HG03103 (cell line): ENCODE results near the gene GTPBP1.

Source experiments
- ATAC-seq: cut with Tn5 transposase; IDR thresholded peaks from one replicate; pipeline ENCODE4 v1.9.1; 2021; ENCODE audit warnings: low read depth; ENCODE audit not compliant: unreplicated experiment

GTPBP1 gene

DNA sequence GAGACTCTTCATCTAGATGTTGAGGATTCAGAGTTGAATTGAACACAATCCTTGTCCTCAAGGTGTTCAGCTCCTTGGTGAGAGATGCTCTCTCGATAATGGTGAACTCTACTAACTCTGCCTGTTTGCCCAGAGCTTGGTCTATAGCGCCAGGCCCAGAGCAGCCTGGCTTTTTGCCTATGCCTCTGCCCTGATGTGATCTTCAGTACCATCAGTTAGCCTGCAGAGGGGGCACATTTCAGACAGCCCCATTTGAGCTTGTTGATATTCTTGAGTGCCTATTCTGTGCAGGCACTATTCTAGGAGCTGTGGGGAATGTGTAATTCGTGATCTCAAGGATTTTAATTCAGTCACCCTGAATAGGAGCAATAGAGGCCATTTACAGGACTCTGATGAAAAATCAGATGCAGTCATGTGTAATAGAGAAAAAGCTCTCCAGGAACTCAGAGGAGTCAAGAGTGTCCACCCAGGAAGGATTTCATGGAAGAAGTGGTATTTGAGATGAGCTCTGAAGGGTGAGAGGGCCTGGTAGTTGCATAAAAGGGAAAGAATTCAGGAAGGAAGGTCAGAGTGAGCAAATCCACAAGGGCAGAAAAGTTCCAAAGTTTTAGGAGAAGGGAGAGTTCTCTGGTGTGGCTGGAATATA lies 19.3 kb downstream of the GTPBP1 start:
- ATAC-seq: no peak

DNA sequence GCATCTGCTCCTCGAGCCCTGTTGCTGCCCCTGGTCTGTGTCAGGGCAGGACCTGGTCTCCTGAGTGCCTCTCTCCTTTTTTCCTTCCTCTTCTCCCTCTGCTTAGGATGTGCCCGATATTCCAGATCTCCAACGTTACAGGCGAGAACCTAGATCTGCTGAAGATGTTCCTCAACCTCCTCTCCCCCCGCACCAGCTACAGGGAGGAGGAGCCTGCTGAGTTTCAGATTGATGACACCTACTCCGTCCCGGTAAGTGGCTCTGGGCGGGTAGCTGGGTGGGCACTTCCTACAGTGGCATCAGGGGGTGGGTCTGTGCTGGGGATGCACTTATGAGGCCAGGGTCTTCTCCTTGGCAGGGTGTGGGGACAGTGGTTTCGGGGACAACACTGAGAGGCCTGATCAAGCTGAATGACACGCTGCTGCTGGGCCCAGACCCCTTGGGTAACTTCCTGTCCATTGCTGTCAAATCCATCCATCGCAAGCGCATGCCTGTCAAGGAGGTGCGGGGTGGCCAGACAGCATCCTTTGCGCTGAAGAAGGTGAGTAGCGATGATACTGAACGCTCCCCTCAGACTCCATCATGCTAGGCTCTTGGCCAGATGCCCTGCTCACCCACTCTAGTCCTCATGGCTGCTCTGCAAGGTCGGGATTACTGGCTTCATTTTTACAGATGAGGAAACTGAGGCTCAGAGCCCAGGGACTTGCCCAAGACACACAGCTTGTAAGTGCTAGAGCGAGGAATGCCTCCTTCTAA lies 20.3 kb downstream of the GTPBP1 start:
- no peak for ATAC-seq

DNA sequence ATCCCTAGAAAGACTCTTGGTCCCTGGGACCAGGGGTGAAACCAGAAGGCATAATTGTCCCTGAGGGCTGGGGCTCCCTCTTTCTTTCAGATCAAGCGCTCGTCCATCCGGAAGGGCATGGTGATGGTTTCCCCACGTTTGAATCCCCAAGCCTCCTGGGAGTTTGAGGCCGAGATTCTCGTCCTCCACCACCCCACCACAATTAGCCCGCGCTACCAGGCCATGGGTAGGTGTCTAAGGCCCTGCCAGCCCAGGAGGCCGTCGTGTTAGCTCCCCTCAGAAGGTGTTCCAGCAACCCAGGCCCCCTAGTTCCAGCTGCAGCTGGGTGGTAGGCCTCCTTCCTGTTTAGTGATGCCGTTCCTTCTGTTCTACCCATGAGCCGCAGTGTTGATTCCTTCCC lies 21.4 kb downstream of the GTPBP1 start:
- no peak for ATAC-seq

DNA sequence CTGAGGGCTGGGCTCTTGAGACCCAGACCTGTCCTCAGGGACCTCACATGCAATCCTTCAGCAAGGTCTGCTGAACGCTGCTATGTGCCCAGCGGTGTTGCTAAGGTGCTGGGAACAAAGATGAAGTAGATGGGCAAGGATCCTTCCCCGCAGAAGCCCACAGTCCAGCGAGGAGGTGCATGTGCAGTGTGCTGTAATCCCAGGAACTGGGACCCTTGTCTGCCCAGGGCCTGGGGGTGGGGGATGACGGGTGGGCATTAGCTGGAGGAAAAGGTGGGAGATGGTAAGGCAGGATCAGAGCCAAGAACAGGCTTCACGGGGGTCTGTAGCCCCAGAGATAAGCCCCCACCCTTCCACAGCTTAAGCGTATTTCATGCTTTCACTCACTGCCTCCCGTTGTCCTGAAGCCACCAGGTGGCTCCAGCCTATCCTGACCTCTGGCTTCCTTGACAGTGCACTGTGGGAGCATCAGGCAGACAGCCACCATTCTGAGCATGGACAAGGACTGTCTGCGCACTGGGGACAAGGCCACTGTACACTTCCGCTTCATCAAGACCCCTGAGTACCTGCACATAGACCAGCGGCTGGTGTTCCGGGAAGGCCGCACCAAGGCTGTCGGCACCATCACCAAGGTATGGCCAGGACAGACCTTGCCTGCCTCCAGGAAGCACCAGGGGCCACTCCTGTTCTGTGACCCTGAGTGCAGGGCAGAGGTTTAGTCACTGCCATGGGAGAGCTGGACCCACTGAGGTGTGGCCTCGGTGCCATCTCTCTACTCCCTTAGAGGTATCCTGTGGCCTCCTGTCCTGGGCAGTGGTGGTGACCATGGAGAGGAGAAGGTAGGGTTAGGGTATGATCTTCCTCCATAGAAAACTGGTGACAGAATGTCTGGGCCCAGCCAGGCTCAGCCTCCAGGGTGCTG lies 22.0 kb downstream of the GTPBP1 start:
- no peak for ATAC-seq

DNA sequence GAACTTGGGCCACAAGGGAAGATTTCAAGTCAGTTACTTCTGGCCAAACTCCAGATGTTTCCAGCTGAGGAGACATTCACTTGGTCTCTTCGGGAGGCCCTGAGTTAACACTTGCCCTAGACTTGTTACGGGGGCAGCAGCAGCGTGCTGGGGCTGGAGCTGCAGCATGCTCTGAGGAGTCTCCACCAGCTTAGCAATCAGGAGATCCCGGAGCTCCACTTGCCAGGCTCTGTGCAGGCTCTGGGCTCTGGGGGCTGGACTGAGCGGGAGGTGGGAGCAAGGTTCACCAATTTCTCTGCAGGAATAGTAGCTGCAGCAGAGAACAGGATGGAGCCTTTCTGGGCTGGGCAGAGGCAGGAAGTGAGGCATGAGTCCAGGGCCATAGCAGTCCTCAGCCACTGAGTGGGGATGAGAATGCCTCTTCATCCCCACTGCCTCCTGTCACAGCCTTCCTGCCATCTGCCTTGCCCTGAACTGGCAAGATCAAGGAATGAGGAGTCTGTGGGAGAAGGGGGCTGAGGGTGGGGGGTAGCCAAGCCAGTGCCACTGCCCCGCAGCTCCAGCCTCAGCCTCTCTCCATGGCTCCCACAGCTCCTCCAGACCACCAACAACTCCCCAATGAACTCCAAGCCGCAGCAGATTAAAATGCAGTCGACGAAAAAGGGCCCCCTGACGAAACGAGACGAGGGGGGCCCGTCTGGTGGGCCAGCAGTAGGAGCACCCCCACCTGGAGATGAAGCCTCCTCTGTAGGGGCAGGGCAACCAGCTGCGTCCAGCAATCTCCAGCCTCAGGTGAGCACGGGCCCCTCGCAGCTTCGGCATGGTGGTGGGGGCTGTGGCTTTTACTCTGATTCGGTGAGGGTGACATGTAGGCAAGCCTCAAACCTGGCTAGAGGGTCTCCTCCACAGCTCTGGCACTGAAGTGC lies 23.4 kb downstream of the GTPBP1 start:
- ATAC-seq: no peak

DNA sequence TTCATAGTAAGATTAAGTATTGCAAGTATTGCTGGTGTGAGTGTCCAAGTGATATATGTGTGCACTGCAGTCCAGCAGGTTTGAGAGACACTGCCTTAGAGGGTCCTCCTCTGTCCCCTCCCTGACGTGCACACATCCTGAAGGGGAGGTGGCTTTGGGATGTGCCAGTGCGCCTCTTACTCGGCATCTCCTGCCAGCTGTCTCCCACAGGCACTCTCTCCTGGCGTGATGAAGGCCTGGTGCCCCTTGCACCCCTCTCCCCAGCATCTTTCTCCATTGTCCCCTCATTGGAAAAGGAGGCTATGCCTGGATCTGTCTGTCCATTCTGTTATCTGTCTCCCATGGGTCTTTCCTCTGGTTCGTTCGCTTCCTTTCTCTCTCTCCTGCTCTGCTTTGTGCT lies 24.2 kb downstream of the GTPBP1 start:
- no peak for ATAC-seq

DNA sequence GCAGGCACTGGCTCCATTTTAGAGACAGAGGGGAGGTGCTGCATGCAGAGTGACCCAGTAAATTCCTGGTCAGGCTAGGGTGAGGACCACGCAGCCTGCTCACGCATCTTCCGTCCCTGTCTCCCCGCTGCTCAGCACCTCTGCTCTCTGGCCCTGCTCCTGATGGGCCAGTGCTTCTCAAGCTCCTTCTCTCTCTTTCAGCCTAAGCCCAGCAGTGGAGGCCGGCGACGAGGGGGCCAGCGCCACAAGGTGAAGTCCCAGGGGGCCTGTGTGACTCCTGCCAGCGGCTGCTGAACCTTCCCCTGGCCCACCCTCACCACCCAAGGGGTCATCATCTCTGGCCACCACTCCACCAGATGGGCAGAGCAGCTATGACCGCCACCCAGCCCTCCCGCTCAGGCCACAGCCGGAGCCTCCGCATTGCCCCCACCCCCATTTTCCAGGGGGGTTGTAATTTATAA lies 24.7 kb downstream of the GTPBP1 start:
- no peak for ATAC-seq

DNA sequence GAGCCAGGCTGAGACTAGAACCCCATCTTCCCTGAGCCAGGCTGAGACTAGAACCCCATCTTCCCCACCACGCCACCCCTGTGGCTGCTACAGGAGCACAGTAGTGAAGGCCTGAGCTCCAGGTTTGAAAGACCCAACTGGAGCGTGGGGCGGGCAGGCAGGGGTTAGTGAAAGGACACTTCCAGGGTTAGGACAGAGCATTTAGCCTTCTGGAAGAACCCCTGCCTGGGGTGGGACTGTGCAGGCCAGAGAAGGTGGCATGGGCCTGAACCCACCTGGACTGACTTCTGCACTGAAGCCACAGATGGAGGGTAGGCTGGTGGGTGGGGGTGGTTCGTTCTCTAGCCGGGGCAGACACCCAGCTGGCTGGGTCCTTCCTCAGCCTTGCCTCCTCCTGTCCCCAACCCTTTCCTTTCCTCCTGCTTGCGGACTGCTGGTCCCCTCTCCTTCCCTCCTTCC lies 26.0 kb downstream of the GTPBP1 start:
- no peak for ATAC-seq

DNA sequence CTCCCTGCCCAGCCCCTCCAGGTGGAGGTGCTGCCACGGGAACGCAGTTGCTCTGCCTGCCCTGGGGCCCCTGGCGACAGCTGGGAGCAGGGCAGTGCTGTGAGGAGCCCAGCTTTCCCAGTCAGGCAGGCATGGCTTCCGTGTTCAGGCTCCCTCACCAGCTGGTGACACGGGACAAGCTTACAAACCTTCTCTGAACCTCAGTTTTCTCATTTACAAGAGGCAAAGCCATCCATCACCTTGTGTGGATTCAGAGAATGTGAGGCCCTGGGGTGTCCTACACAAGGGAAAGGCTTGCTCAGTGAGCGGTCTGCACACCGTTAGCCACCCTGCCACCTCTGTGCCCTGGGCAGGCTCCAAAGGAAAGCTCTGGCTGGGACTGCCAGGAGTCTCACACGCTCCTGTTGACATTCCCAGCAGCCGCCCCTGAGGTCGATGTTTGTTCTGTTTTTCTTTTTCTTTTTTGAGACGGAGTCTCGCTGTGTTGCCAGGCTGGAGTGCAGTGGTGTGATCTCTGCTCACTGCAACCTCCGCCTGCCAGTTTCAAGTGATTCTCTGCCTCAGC lies 26.6 kb downstream of the GTPBP1 start:
- ATAC-seq: no peak

DNA sequence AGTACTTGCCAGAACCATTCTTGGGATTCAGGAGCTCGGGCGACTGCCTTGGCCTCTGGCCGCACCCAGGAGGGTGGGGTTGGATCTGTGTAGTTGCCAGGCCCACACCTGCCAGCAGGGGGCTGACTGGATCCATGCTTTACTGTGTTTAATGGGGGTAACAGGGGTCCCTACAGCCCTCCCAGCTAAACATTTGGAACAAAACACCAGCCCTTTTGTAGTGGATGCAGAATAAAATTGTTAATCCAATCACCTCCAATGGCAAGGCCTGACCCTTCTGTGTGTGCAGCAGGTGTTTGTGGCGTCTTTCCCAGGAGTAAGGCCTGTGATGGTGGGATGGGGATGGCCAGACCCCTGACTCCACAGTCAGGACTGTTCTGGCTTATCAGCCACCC lies 27.6 kb downstream of the GTPBP1 start:
- ATAC-seq: no peak

DNA sequence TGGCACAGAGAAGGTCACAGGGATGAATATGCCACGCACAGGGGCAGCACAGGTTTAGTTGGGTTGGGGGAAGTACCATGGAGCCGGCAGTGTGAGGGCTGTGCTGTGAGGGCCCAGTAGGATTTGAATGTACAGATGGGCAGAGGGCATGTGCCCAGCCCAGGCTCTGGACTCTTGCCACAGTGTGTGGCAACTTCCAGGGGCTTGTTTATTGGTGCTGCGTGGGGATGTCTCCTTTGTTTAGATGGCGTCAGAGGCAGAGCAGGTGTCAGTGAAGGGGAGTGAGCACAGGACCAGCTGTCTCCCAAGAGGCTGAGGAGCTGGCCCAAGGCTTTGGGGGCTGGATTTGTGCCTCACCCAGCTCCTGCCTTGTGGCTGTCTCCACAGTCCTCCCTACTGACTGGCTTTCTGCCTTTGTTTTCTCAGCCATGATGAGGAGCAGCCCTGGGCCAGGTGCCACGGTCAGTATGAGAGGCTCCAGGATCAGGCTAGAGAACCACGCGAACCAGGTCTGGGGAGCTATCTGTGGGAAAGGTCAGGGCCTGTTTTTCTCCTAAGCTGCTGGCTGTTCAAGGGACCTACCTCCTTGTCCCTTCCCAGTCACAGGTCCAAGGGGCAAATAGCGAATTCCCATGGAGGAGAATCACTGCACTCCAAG lies 28.1 kb downstream of the GTPBP1 start:
- no peak for ATAC-seq

DNA sequence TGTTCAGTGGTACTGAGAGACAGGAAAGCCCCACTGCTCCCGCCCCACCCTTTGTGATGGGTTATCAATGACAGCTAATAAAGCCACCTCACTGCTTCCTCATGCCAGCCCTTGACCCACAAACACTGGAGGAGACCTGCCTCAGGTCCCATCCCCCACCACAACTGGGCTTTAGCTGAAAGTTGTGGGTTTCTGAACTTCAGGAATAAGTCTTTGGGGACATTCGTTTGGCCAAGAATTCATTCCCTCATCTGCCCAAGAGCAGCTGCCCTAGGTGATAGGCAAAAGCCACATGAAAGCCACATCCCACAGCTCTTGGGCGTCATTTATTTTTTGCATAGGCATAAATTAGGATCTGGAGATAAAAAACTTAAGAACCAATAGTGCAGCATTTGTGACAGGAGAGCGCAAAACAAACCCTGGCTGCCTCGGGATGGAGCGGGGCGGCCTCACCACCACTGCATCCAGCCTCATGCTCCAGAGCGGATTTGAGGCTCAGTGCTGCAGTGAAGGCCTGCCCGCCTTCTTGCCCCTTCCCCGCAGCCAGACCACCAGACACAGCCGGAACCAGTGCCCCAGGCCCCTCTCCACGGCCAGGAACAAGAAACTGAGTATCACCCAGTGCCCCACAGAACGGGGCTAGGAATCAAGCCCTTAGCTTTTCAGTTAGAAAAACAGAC lies 28.8 kb downstream of the GTPBP1 start:
- ATAC-seq: no peak

DNA sequence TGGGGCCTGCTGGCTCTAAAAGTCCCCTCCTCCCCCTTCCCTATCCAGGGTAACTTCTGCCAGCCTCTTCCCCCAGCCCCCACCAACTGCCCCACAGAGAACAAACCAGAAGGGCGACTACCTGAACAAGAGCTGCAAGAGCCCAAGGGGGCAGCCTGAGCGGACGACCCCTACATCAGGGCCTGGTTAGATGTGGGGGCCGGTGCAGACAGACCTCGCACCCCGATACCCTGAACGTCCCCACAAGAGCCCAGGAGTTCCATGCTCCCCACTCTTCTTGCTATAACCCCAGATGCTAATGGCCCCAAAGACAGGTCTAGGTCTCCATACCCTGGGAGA lies 29.4 kb downstream of the GTPBP1 start:
- ATAC-seq: no peak

DNA sequence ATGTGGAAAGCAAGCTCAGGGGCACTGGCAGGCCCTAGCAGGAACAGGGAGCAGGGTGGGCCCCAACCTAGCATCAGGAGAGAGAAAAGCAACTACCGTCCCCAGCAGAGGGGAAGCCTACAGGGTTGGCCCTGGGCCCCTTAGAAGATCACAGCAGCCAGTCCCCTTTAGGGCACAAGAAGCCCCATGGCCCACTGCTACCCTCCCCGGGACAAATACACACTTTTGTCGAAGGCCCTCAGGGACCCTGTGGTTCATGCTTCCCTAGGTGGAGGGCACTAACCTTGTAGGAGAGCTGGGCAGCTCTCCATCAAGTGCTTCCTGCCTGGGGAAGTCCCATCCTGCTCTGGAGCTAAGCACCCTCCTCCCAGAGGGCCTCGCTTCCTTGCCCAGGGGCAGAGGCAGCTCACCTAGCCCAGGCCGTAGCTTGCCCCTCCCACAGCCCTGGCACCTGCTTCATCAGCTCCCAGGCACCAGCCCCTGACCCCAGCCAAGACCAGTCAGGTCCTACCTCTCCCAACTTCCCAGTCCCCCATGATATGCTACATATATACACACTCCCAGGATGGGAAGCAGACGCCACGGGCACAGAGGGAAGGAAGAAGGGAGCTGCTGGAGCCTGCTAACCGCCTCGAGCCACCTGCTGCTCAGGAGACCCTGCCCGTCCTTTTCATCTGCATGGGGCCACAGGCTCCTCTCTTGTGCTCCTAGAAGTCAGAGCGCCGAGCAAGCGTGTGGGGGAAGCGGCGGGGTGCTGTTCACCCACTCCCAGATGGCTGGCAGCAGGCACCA lies 29.9 kb downstream of the GTPBP1 start:
- no peak for ATAC-seq

DNA sequence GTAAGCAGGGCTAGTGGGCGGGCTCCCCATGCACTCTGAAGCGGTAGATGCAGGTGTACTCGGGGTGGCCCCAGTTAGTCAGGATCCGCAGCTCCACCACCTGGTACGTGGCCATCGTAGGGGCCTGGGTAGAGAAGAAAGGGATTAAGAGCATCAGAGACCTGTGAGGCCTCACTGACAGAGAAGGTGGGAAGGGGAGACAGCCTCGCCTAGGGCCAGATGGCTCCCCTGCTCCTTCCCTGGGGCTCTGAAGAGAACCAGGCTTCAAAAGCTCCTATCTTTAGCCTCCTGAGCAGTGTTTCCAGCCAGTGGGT lies 30.5 kb downstream of the GTPBP1 start:
- ATAC-seq: no peak

DNA sequence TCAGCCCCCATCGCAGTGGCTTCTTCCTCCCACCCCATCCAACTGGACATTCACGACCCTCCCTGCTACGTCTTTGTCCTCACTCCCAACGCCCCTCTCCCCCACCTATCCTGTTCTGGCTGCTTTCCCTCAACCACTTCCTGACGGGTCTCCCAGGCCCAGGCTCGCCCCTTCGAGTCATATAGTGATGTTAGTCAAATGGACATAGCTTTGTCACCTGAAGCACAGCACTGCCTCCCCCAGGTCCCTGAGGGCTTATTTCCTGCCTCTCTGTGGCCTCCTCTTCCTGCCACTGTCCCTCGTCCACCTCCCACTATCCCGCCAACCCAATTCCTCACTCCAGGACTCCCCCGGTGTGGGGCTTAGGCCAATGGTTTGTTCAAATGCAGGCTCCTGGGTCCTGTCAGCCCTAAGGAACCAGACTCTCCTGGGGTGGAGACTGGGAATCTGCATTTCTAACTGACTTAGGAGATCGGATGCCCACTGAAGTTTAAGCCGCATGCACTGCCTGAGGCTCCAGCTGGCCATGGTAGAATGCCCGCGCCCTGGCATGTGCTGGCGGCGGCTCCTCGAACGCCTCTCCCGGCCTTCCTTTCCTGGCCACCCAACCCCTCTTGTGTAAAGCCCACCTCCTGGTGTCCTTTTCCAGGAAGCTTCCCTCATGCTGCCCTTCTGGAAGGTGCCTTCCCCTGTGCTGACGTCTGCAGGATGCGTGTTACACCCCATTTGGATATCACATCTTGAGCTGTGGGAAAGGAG lies 31.7 kb downstream of the GTPBP1 start:
- no peak for ATAC-seq

DNA sequence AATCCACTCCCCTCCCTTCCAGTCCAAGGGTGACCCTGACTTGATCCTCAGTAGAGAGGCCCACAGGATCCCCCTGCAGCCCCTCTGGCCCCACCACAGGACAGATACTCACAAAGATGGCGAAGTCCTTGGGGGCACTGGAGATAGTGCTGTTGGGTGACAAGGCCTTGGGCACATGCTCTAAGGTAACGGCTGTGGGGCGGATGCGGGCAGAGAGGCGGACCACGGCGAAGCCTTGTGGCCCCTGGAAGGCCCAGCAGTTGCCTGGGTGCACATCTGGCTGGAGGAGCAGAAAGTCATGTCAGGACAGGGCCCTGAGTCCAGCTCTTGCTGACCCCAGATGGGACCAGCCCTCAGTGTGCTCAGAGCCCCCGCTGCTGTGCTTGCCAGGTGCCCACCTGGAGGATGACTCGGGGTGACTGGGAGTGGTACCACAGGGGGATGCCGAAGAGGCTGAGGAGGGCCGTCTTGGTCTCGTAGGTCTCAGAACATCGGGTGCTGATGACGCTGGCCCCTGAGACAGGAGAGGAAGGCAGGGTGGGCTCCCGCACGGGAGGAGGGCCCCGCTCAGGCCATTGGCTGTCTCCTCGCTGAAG lies 32.8 kb downstream of the GTPBP1 start:
- ATAC-seq: no peak
